Large intestine (tissue), 3 donors: Measurements from ENCODE around the gene RNF144A. TPM values are rescaled to one million over a fixed set of nuclear protein-coding genes. Genes with fewer than 3 reads are reported as not detected.
"Not testable (repeated sequence)": the region's sequence is repeated elsewhere in the genome, so short reads cannot be mapped to it uniquely, and the experiment has no call there.

Experiments
- DNase-seq, 2 donors: peaks; one replicate each; pipeline versions ENCODE4 v3.0.0 to v3.0.0-alpha.2; 2013
- H3K27ac ChIP-seq: one replicate; pipeline ENCODE4 v1.5.1; 2013; ENCODE audit warnings: low read length
- H3K27me3 ChIP-seq: 2 replicates; pipeline ENCODE4 v1.6.1; 2013; ENCODE audit warnings: low read length; ENCODE audit not compliant: control insufficient read depth, insufficient read depth
- H3K36me3 ChIP-seq: 2 replicates; pipeline ENCODE4 v1.6.1; 2013; ENCODE audit warnings: low read length; ENCODE audit not compliant: control insufficient read depth, insufficient read depth
- H3K4me1 ChIP-seq: one replicate; pipeline ENCODE4 v1.6.1; 2013; ENCODE audit warnings: low read length; ENCODE audit not compliant: control insufficient read depth, insufficient read depth
- H3K4me3 ChIP-seq: one replicate; pipeline ENCODE4 v1.5.1; 2013; ENCODE audit warnings: low read length
- H3K9me3 ChIP-seq: one replicate; pipeline ENCODE4 v1.6.1; 2013; ENCODE audit warnings: mild to moderate bottlenecking, low read depth, low read length, moderate library complexity; ENCODE audit not compliant: control insufficient read depth
- whole genome bisulfite sequencing: methylation state at CpG from one replicate; pipeline ENCODE4 v1.1.5; 2013; ENCODE audit warnings: low lambda C conversion rate; ENCODE audit not compliant: insufficient coverage; 5-methylcytosine and 5-hydroxymethylcytosine counted together
- polyA plus RNA-seq: library from polyadenylated mRNA; unstranded; fragments of 120-200 nt; gene quantifications from one replicate; pipeline ENCODE4 v1.2.1, GENCODE V29; 2013

RNF144A gene
- polyA plus RNA-seq, 1 donor, result 7.2 TPM

DNA sequence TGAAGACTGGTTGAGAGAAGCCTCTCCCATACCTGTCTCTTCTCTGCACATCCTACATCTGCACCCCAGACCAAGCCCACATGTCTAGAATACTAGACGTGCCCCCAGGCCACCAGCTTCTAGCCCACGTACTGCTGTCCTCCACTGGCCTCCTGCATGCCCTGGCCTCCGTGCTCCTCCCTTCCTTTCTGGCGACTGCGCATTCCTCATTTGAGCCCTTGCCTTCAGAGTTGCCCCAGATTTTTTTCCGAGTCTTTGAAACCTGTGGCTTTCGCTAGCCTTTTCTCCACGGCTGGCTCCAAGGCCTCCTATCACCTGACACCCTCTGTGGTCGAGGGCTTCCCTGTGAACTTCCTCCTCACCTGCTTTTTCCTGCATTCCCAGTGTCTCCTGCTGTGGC is 11.2 kb downstream of the RNF144A start:
- Histone ChIP-seq H3K4me1 (no peaks in the 10 kb centered on the region), H3K9me3 (no peaks in the 10 kb centered on the region), H3K4me3 (no peak overlapping the region), H3K27ac (no peak overlapping the region), H3K27me3 (no peaks in the 10 kb centered on the region), H3K36me3 (no peaks in the 10 kb centered on the region)
- 89% methylated on average over 3 of the region's 9 CpGs for WGBS
- DNase-seq, result no peak

DNA sequence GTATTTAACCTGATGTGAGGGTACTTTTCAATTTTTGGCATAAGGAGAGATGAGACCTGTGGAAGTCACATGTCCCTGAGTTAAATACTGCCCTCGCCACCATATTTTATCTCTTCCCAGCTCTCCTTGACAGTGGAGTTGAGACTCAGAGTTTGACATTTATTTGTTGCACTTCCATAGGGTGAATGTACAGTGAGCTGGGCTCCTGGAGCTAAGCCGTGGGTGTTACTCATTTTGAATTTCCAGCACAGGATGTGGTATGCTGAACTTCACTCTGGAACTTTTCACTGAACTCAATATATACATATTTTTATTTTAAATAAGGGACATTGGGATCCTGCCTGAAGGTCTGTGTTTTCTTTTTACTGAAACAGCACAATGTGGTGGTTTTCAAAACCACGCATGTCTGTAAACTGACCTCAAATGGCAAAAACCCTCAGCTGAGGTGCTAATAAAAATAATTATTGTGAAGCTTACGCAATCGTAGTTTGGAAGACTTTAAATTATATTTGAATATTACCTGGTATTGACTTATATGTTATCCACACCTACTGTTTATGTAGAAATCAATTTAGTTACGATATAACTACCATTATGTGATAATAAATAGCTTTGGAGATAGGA is 12.1 kb downstream of the RNF144A start:
- no peaks in the 10 kb centered on the region for H3K27me3 ChIP-seq
- H3K4me1 ChIP-seq, result no peaks in the 10 kb centered on the region
- WGBS, result 92% methylated on average over 4 of the region's 6 CpGs
- no peak overlapping the region for H3K27ac ChIP-seq
- no peaks in the 10 kb centered on the region for H3K9me3 ChIP-seq
- no peaks in the 10 kb centered on the region for H3K36me3 ChIP-seq
- DNase-seq, result no peak
- no peak overlapping the region for H3K4me3 ChIP-seq

GRCh38 chr2:6930923-6931647 is 13.9 kb downstream of the RNF144A start:
- no peaks in the 10 kb centered on the region for H3K9me3 ChIP-seq
- no CpG with 5 or more reads among the region's 4 CpGs for WGBS
- H3K36me3 ChIP-seq, result no peaks in the 10 kb centered on the region
- DNase-seq, result no peak
- no peak overlapping the region for H3K27ac ChIP-seq
- H3K4me1 ChIP-seq, result no peaks in the 10 kb centered on the region
- H3K4me3 ChIP-seq, result no peak overlapping the region
- no peaks in the 10 kb centered on the region for H3K27me3 ChIP-seq

- Histone ChIP-seq H3K4me1 (no peaks in the 10 kb centered on the region), H3K4me3 (no peak overlapping the region), H3K27me3 (no peaks in the 10 kb centered on the region), H3K9me3 (no peaks in the 10 kb centered on the region), H3K36me3 (no peaks in the 10 kb centered on the region), H3K27ac (no peak overlapping the region)
- WGBS, result no CpG with 5 or more reads among the region's 1 CpG
- DNase-seq, result no peak
Measured at GRCh38 chr2:6931753-6932152, 14.5 kb downstream of the RNF144A start.

GRCh38 chr2:6932206-6932605 is 15.0 kb downstream of the RNF144A start:
- H3K9me3 ChIP-seq, result no peaks in the 10 kb centered on the region
- no CpG with 5 or more reads among the region's 1 CpG for WGBS

DNA sequence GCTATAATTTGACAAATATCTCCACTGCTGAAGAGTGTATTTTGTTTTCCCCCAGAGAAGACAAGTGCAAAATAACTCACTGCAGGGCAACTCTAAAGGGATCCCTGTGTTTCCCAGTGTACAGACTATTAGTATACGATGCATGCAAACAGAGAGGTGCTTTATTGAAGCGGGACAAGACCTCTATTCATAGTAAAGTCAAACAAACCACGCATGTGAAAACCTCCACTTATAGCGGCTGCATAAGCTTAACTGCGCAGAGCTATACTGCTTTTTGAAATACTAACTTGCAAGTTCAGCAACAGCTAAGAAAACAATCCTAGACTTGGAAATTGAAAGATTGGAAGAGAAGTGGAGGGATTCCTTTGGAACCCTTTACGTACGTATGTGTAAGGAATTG is 15.6 kb downstream of the RNF144A start:
- Histone ChIP-seq H3K27me3 (no peaks in the 10 kb centered on the region), H3K9me3 (no peaks in the 10 kb centered on the region), H3K4me1 (no peaks in the 10 kb centered on the region), H3K4me3 (no peak overlapping the region), H3K27ac (no peak overlapping the region), H3K36me3 (no peaks in the 10 kb centered on the region)
- DNase-seq, result no peak
- 96% methylated on average over 4 of the region's 7 CpGs for WGBS

More at GRCh38 chr2:6932206-6932605, 15.0 kb downstream of the RNF144A start:
- Histone ChIP-seq H3K4me1 (no peaks in the 10 kb centered on the region), H3K27ac (no peak overlapping the region), H3K4me3 (no peak overlapping the region), H3K36me3 (no peaks in the 10 kb centered on the region), H3K27me3 (no peaks in the 10 kb centered on the region)
- DNase-seq, result no peak

- Histone ChIP-seq H3K36me3 (no peaks in the 10 kb centered on the region), H3K9me3 (no peaks in the 10 kb centered on the region), H3K27ac (no peak overlapping the region), H3K27me3 (no peaks in the 10 kb centered on the region), H3K4me3 (no peak overlapping the region), H3K4me1 (no peaks in the 10 kb centered on the region)
- DNase-seq, result no peak
- 100% methylated on average over 2 of the region's 3 CpGs for whole genome bisulfite sequencing
Measured at GRCh38 chr2:6933911-6934310, 16.7 kb downstream of the RNF144A start.

DNA sequence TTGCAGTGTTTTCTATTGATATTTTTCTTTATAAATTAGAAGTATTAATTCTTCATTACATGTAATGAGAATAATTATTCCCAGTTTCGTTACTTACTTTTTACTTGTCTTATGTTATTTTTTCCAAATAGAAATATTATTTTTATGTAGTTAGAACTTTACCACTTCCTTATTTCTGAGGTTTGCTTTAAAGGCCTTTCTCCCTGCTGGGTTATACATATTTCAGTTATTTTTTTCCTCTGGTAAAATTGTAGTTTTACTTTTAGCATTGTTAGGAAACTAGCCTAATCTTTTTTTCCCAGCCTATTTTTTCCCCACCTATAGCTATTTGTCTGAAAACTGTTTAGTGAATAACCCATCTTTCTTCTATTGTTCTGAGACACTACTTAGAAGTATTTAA is 17.1 kb downstream of the RNF144A start:
- H3K27ac ChIP-seq, result no peak overlapping the region
- H3K4me1 ChIP-seq, result no peaks in the 10 kb centered on the region
- H3K27me3 ChIP-seq, result no peaks in the 10 kb centered on the region
- H3K36me3 ChIP-seq, result no peaks in the 10 kb centered on the region
- H3K4me3 ChIP-seq, result no peak overlapping the region
- DNase-seq, result no peak
- WGBS, result 80% methylated on average over 1 of the region's 1 CpG
- no peaks in the 10 kb centered on the region for H3K9me3 ChIP-seq

DNA sequence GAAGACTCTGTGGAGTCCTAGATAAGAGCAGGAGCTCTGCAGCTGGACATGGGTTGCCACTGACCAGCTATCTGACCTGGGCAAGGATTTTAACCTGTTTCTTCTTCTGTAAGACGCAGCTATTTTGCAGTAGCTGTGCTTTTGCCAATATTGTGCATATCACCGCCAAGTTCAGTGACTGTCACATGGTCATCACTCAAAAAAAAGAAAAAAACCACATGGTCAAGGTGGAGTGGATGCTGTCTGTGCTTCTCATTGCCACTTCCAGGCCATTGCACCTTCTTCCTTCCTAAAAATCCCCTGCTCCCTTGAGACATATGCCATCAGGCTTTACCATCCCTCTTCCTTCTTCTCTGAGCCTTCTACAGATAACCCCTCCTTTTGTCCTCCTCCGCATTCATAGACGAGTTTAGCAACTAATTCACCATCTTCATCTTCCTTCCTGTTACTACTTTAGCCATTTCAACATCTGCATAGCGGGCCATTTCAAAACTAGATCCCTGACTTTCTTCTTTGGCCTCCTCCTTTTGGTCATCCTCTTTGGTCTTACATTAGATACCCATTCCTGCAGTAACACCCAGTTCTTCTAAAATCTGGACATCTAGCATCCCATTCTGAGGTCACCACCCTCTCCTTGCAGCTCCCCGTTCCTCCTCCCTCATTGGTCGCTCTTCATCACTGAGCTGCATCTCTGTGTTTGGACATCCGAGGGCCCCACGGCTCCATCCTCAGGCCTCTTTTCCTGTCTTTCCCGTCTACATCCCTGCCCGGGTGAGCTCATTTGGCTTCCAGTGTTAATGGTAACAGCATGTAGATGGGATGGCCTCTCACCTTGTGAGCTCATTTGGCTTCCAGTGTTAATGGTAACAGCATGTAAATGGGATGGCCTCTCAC is 17.8 kb downstream of the RNF144A start:
- Histone ChIP-seq H3K27me3 (no peaks in the 10 kb centered on the region), H3K4me3 (no peak overlapping the region), H3K27ac (no peak overlapping the region), H3K9me3 (no peaks in the 10 kb centered on the region), H3K4me1 (no peaks in the 10 kb centered on the region), H3K36me3 (no peaks in the 10 kb centered on the region)
- WGBS, result 91% methylated on average over 3 of the region's 11 CpGs
- DNase-seq, result no peak

DNA sequence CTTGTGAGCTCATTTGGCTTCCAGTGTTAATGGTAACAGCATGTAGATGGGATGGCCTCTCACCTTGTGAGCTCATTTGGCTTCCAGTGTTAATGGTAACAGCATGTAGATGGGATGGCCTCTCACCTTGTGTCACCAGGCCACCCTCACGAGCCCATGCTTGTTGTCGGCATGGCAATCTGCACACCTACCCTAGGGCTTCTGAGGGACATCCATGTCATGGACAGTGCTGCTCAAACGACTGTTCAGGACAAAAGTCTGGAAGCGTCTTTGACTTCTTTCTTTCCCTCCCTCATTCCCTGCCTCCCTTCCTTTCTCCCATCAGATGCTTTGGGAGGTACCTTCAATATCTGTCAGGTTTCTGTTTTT is 18.4 kb downstream of the RNF144A start:
- not testable (repeated sequence) for H3K4me1 ChIP-seq, H3K27me3 ChIP-seq, H3K4me3 ChIP-seq, H3K27ac ChIP-seq, H3K9me3 ChIP-seq, H3K36me3 ChIP-seq, DNase-seq
- WGBS, result no CpG with 5 or more reads among the region's 4 CpGs
